ENCODE data around the gene FOXC2. TPM values are rescaled to one million over a fixed set of nuclear protein-coding genes. Genes with fewer than 3 reads are reported as not detected.
A peak's percentile ranks its signal among the peaks of the same experiment; 100 is the strongest.

FOXC2 gene
- total and polyA plus RNA-seq, 2 donors (not counting 1 experiment from before 2014, with no cell fraction given) = 0.50 to 1.1 TPM

DNA sequence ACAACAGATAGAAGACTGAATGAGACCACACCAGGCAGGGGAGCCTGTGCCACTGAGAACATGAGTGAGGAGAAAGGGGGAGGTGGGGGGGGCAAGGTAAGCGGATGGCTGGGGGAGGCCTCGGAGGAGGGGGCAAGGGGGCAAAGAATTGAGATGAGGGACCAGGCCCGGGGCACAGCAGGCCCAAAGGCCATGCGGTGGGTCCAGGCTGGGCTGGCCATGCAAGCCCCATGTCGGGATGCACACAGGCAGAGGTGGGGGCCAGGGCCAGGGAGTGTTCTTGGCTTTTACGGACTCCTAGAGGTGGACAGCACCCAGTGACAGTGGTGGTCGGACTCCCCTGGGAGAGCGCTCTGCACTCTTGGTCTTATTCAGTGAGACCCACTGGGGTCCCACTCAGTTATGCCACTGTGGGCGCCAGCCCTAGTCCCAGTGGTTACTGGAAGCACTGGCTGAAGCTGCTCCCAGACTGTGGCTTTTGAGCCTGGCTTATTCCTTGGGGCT lies 6.8 kb upstream of the FOXC2 start:
- Histone ChIP-seq H3K4me1 (ENCODE audit: control insufficient read depth, extremely low read depth, insufficient read depth, low read length) (peaks cover 5% of the 10 kb centered on the region), H3K27me3 (ENCODE audit: control insufficient read depth, insufficient read depth, low read length) (no peaks in the 10 kb centered on the region), H3K9me3 (ENCODE audit: control insufficient read depth, insufficient read depth, low read depth, low read length) (no peaks in the 10 kb centered on the region), H2AFZ (ENCODE audit: low read length) (no peak overlapping the region), H3K4me2 (ENCODE audit: extremely low read depth, insufficient read depth, low read length) (no peak overlapping the region), H3K79me2 (ENCODE audit: control insufficient read depth, insufficient read depth, low read length) (peaks cover under 1% of the 10 kb centered on the region), H3K36me3 (ENCODE audit: control insufficient read depth, insufficient read depth, low read length) (no peaks in the 10 kb centered on the region), H3K27ac (ENCODE audit: insufficient read depth, low read length) (no peak overlapping the region), H4K20me1 (ENCODE audit: control insufficient read depth, extremely low read depth, insufficient read depth, low read length) (no peaks in the 10 kb centered on the region), H3K4me3 (replicated peaks in 1 of 4; ENCODE audit: control extremely low read depth in 1 of 4, insufficient read depth in 1 of 4, low read depth in 3 of 4, low read length in 4 of 4) (no peak overlapping the region), H3K9ac (ENCODE audit: insufficient read depth, low read length) (no peak overlapping the region)
- DNase-seq (ENCODE audit: low read depth in 2 of 2) = no peak
- TF ChIP-seq, protein P1, sequence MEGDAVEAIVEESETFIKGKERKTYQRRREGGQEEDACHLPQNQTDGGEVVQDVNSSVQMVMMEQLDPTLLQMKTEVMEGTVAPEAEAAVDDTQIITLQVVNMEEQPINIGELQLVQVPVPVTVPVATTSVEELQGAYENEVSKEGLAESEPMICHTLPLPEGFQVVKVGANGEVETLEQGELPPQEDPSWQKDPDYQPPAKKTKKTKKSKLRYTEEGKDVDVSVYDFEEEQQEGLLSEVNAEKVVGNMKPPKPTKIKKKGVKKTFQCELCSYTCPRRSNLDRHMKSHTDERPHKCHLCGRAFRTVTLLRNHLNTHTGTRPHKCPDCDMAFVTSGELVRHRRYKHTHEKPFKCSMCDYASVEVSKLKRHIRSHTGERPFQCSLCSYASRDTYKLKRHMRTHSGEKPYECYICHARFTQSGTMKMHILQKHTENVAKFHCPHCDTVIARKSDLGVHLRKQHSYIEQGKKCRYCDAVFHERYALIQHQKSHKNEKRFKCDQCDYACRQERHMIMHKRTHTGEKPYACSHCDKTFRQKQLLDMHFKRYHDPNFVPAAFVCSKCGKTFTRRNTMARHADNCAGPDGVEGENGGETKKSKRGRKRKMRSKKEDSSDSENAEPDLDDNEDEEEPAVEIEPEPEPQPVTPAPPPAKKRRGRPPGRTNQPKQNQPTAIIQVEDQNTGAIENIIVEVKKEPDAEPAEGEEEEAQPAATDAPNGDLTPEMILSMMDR (conservative IDR thresholded peaks at IDR 0.05 in 1 of 2, IDR thresholded peaks at IDR 0.05 in 1 of 2; ENCODE audit: low read depth in 1 of 2, low read length in 2 of 2) = no peak
- TF ChIP-seq EZH2 (IDR thresholded peaks at IDR 0.05; ENCODE audit: low read length, missing control alignments) = no peak

DNA sequence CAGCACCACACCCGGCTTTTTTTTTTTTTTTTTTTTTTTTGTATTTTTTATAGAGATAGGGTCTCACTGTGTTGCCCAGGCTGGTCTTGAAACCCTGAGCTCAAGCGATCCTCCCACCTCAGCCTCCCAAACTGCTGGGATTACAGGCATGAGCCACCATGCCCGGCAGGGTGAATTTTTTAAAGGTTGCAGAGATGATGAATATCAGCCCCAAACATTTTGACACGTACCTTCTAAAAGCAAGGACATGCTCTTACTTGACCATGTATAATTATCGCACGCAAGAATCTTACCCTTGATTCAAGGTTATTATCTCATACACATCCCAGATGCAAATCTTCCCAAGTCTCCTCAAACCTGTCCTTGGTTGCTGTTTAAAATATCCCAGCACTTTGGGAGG lies 4.3 kb upstream of the FOXC2 start:
- Histone ChIP-seq H3K4me2 (ENCODE audit: extremely low read depth, insufficient read depth, low read length) (no peak overlapping the region), H3K79me2 (ENCODE audit: control insufficient read depth, insufficient read depth, low read length) (peaks cover 3% of the 10 kb centered on the region), H3K9me3 (ENCODE audit: control insufficient read depth, insufficient read depth, low read depth, low read length) (no peaks in the 10 kb centered on the region), H4K20me1 (ENCODE audit: control insufficient read depth, extremely low read depth, insufficient read depth, low read length) (no peaks in the 10 kb centered on the region), H3K27me3 (ENCODE audit: control insufficient read depth, insufficient read depth, low read length) (no peaks in the 10 kb centered on the region), H2AFZ (ENCODE audit: low read length) (no peak overlapping the region), H3K36me3 (ENCODE audit: control insufficient read depth, insufficient read depth, low read length) (no peaks in the 10 kb centered on the region), H3K27ac (ENCODE audit: insufficient read depth, low read length) (no peak overlapping the region), H3K9ac (ENCODE audit: insufficient read depth, low read length) (no peak overlapping the region), H3K4me1 (ENCODE audit: control insufficient read depth, extremely low read depth, insufficient read depth, low read length) (peaks cover 5% of the 10 kb centered on the region), H3K4me3 (replicated peaks in 1 of 4; ENCODE audit: control extremely low read depth in 1 of 4, insufficient read depth in 1 of 4, low read depth in 3 of 4, low read length in 4 of 4) (no peak overlapping the region)
- TF ChIP-seq, protein P1 (conservative IDR thresholded peaks at IDR 0.05 in 1 of 2, IDR thresholded peaks at IDR 0.05 in 1 of 2; ENCODE audit: low read depth in 1 of 2, low read length in 2 of 2) = no peak
- no peak for TF ChIP-seq EZH2 (IDR thresholded peaks at IDR 0.05; ENCODE audit: low read length, missing control alignments)
- no peak for DNase-seq (ENCODE audit: low read depth in 2 of 2)

GRCh38 chr16:86563469-86564345 lies 2.9 kb upstream of the FOXC2 start:
- Histone ChIP-seq H3K27ac (ENCODE audit: insufficient read depth, low read length) (no peak overlapping the region), H3K9ac (ENCODE audit: insufficient read depth, low read length) (peak overlapping the region; percentile 46), H3K9me3 (ENCODE audit: control insufficient read depth, insufficient read depth, low read depth, low read length) (no peaks in the 10 kb centered on the region), H3K27me3 (ENCODE audit: control insufficient read depth, insufficient read depth, low read length) (no peaks in the 10 kb centered on the region), H3K4me1 (ENCODE audit: control insufficient read depth, extremely low read depth, insufficient read depth, low read length) (peaks cover 5% of the 10 kb centered on the region), H3K4me2 (ENCODE audit: extremely low read depth, insufficient read depth, low read length) (peak overlapping the region; percentile 89), H3K36me3 (ENCODE audit: control insufficient read depth, insufficient read depth, low read length) (no peaks in the 10 kb centered on the region), H3K4me3 (replicated peaks in 1 of 4; ENCODE audit: control extremely low read depth in 1 of 4, insufficient read depth in 1 of 4, low read depth in 3 of 4, low read length in 4 of 4) (peak overlapping the region; percentile 37 to 67 (median 44)), H4K20me1 (ENCODE audit: control insufficient read depth, extremely low read depth, insufficient read depth, low read length) (no peaks in the 10 kb centered on the region), H2AFZ (ENCODE audit: low read length) (peak overlapping the region; percentile 88), H3K79me2 (ENCODE audit: control insufficient read depth, insufficient read depth, low read length) (peaks cover 16% of the 10 kb centered on the region)
- DNase-seq (ENCODE audit: low read depth in 2 of 2) = peak; percentile 80 to 93
- TF ChIP-seq EZH2 (IDR thresholded peaks at IDR 0.05; ENCODE audit: low read length, missing control alignments) = no peak
- TF ChIP-seq, protein P1 (conservative IDR thresholded peaks at IDR 0.05 in 1 of 2, IDR thresholded peaks at IDR 0.05 in 1 of 2; ENCODE audit: low read depth in 1 of 2, low read length in 2 of 2) = peak; percentile 100
